Right lobe of liver (tissue), 6 donors: Measurements from ENCODE around the gene PTCHD4. TPM values are rescaled to one million over a fixed set of nuclear protein-coding genes. Genes with fewer than 3 reads are reported as not detected.
A peak's percentile ranks its signal among the peaks of the same experiment; 100 is the strongest.

Source experiments
- ATAC-seq, 4 donors: fragments of 200-7000 bp; cut with Tn5 transposase; one replicate each; pipeline ENCODE4 v1.9.1; 2020; ENCODE audit warnings: mild to moderate bottlenecking in 4 of 4, moderate library complexity in 4 of 4
- DNase-seq, 3 donors: peaks; one replicate each; pipeline ENCODE4 v3.0.0-alpha.2; 2020
- H3K27ac ChIP-seq, 3 donors: fragments of 200-600 bp; one replicate each; pipeline ENCODE4 v1.8.0; 2022
- H3K27me3 ChIP-seq, 2 donors: fragments of 200-600 bp; one replicate each; pipeline ENCODE4 v1.8.0; 2022
- H3K36me3 ChIP-seq, 4 donors: fragments of 200-600 bp; sonication (generic) in 1 of 4; one replicate each; pipeline versions ENCODE4 v1.5.1 to v1.8.0; 2017 to 2022; ENCODE audit warnings: control low read depth in 1 of 4
- H3K4me1 ChIP-seq, 4 donors: fragments of 200-600 bp; sonication (generic) in 1 of 4; one replicate each; pipeline versions ENCODE4 v1.5.1 to v1.8.0; 2017 to 2022; ENCODE audit warnings: control low read depth in 1 of 4
- H3K4me3 ChIP-seq, 3 donors: fragments of 200-600 bp; one replicate each; pipeline ENCODE4 v1.8.0; 2022
- H3K9me3 ChIP-seq, 4 donors: fragments of 200-600 bp; sonication (generic) in 1 of 4; one replicate each; pipeline versions ENCODE4 v1.5.1 to v1.8.0; 2017 to 2022; ENCODE audit warnings: control low read depth in 1 of 4
- CTCF ChIP-seq, 4 donors: fragments of 200-600 bp in 3 of 4; fragments of 450-650 bp in 1 of 4; IDR thresholded peaks; one replicate each; pipeline versions ENCODE4 v1.5.1 to v1.8.0; 2016 to 2022; ENCODE audit warnings: antibody characterized with exemption in 4 of 4, mild to moderate bottlenecking in 2 of 4
- POLR2A ChIP-seq: fragments of 450-650 bp; IDR thresholded peaks from one replicate; pipeline ENCODE4 v1.6.1; 2017; ENCODE audit warnings: antibody characterized with exemption, mild to moderate bottlenecking
- WGBS: methylation state at CpG from one replicate; pipeline ENCODE4 v1.1.6; 2018; ENCODE audit warnings: low coverage, low lambda C conversion rate; ENCODE audit not compliant: insufficient coverage; ENCODE audit errors: missing lambda C conversion rate; 5-methylcytosine and 5-hydroxymethylcytosine counted together
- intact Hi-C, 2 donors: fragments of 100-400 bp; cut with DNase I; formaldehyde crosslinking; loops; one replicate each; pipeline versions ENCODE4 v1.11.2 to v1.14.1; 2022
- total RNA-seq, 6 experiments: library from RNA; depleted of rRNA in 2 of 6; stranded (reverse); fragments of >200 nt in 2 of 6; fragmentation: NEBNext Ultra II Directional in 3 of 6; extraction: Animal tissue kit (Norgen Biotek cat#: 25700) in 3 of 6; gene quantifications; one replicate each; pipeline versions ENCODE4 v1.1.0 to v1.2.4, GENCODE V29; 2016 to 2023
- donor health status: DM: no; HTN: yes; CAD: no.
- donor health status: DM: no; HTN: no; CAD: no.
- donor health status: DM: no; HTN: no; CAD: no.
- donor health status: DM: no; HTN: yes; CAD: no.
- donor health status: DM: no; HTN: yes; CAD: no.

Gene PTCHD4
- total RNA-seq, 6 experiments from 2014 or later = 0.12 to 0.18 (median 0.15) TPM; not detected in 3

GRCh38 chr6:48071833-48072232 lies 39.2 kb downstream of the PTCHD4 start:
- Histone ChIP-seq H3K36me3 (no peaks in the 10 kb centered on the region), H3K4me3 (no peak overlapping the region), H3K9me3 (no peaks in the 10 kb centered on the region), H3K4me1 (no peaks in the 10 kb centered on the region), H3K27ac (no peak overlapping the region), H3K27me3 (no peaks in the 10 kb centered on the region)
- intact Hi-C loops = no loop called here
- 45% methylated on average over 3 of the region's 3 CpGs for WGBS
- ATAC-seq (no peak), DNase-seq (no peak)
- TF ChIP-seq CTCF (IDR thresholded peaks at IDR 0.05) (no peak), POLR2A (no peak)

GRCh38 chr6:48069280-48069679 lies 41.7 kb downstream of the PTCHD4 start:
- 12% methylated on average over 5 of the region's 11 CpGs for WGBS
- no peak overlapping the region for H3K4me3 ChIP-seq
- no peak for ATAC-seq

GRCh38 chr6:48068278-48069251 lies 42.4 kb downstream of the PTCHD4 start:
- Histone ChIP-seq H3K36me3 (no peaks in the 10 kb centered on the region), H3K27ac (no peak overlapping the region), H3K27me3 (no peaks in the 10 kb centered on the region), H3K4me3 (no peak overlapping the region), H3K9me3 (no peaks in the 10 kb centered on the region), H3K4me1 (no peaks in the 10 kb centered on the region)
- TF ChIP-seq CTCF (IDR thresholded peaks at IDR 0.05) = no peak
- no peak for TF ChIP-seq POLR2A
- WGBS = 2% methylated on average over 23 of the region's 64 CpGs
- ATAC-seq (peak in 2 of 4 donors; percentile 28 to 33), DNase-seq (peak in 1 of 3 donors; percentile 14)
- intact Hi-C loops = no loop called here

More at GRCh38 chr6:48069280-48069679, 41.7 kb downstream of the PTCHD4 start:
- Histone ChIP-seq H3K27me3 (no peaks in the 10 kb centered on the region), H3K9me3 (no peaks in the 10 kb centered on the region), H3K27ac (no peak overlapping the region), H3K4me1 (no peaks in the 10 kb centered on the region), H3K36me3 (no peaks in the 10 kb centered on the region)
- intact Hi-C loops = no loop called here
- TF ChIP-seq POLR2A = no peak
- TF ChIP-seq CTCF (IDR thresholded peaks at IDR 0.05) = no peak
- no peak for DNase-seq

GRCh38 chr6:48067886-48068277 lies 43.1 kb downstream of the PTCHD4 start:
- Histone ChIP-seq H3K4me3 (no peak overlapping the region), H3K9me3 (no peaks in the 10 kb centered on the region), H3K27ac (no peak overlapping the region), H3K27me3 (no peaks in the 10 kb centered on the region), H3K36me3 (no peaks in the 10 kb centered on the region), H3K4me1 (no peaks in the 10 kb centered on the region)
- DNase-seq (no peak), ATAC-seq (no peak)
- intact Hi-C loops = no loop called here
- no peak for TF ChIP-seq POLR2A
- no peak for TF ChIP-seq CTCF (IDR thresholded peaks at IDR 0.05)
- WGBS = 9% methylated on average over 3 of the region's 4 CpGs
